CD4-positive, alpha-beta memory T cell (primary cell): Measurements from ENCODE around the gene ANKRD35. TPM values are rescaled to one million over a fixed set of nuclear protein-coding genes. Genes with fewer than 3 reads are reported as not detected.
"Not testable (repeated sequence)": the region's sequence is repeated elsewhere in the genome, so short reads cannot be mapped to it uniquely, and the experiment has no call there.

Experiments used
- CTCF ChIA-PET: fragments of 350-600 bp; sonication (Branson Sonifier 250); formaldehyde crosslinking; loops from one replicate; lab custom pipeline; 2021; ENCODE audit warnings: inconsistent platforms; ENCODE audit not compliant: partially characterized antibody; lab: Charles Lee
- POLR2A ChIA-PET: fragments of 350-600 bp; sonication (Branson Sonifier 250); formaldehyde crosslinking; loops from one replicate; lab custom pipeline; 2021; ENCODE audit not compliant: partially characterized antibody; lab: Charles Lee
- DNase-seq, 5 donors: peaks; one replicate each; pipeline versions ENCODE4 v3.0.0 to v3.0.0-alpha.2; 2020 to 2022; ENCODE audit warnings: mixed read lengths in 1 of 5
- H3K27ac ChIP-seq: one replicate; pipeline ENCODE4 v1.7.0; 2013; ENCODE audit warnings: low read depth, low read length
- H3K27me3 ChIP-seq: 2 replicates; pipeline ENCODE4 v1.7.0; 2013; ENCODE audit warnings: mild to moderate bottlenecking, low read length, moderate library complexity; ENCODE audit not compliant: insufficient read depth
- H3K36me3 ChIP-seq: 2 replicates; pipeline ENCODE4 v1.7.0; 2013; ENCODE audit warnings: mild to moderate bottlenecking, low read length, moderate library complexity; ENCODE audit not compliant: insufficient read depth
- H3K4me1 ChIP-seq: 2 replicates; pipeline ENCODE4 v1.7.0; 2013; ENCODE audit warnings: mild to moderate bottlenecking, low read length, moderate library complexity; ENCODE audit not compliant: insufficient read depth
- H3K4me3 ChIP-seq, 2 donors: one replicate each; pipeline ENCODE4 v1.7.0; 2013; ENCODE audit warnings: low read length in 2 of 2, mild to moderate bottlenecking in 1 of 2
- H3K9me3 ChIP-seq, 2 donors: one replicate each; pipeline ENCODE4 v1.7.0; 2013; ENCODE audit warnings: low read length in 2 of 2, control low read depth in 1 of 2; ENCODE audit not compliant: control insufficient read depth in 1 of 2
- H3K27ac Mint-ChIP-seq, 7 donors: one replicate each; pipeline ENCODE4 v1.8.0; 2020 to 2021; ENCODE audit warnings: mixed read lengths in 7 of 7, mild to moderate bottlenecking in 6 of 7, inconsistent platforms in 3 of 7, moderate library complexity in 3 of 7
- H3K27me3 Mint-ChIP-seq, 2 donors: one replicate each; pipeline ENCODE4 v1.8.0; 2020 to 2021; ENCODE audit warnings: mixed read lengths in 2 of 2
- H3K36me3 Mint-ChIP-seq, 2 donors: one replicate each; pipeline ENCODE4 v1.8.0; 2020 to 2021; ENCODE audit warnings: mixed read lengths in 2 of 2, inconsistent platforms in 1 of 2, mild to moderate bottlenecking in 1 of 2
- H3K4me1 Mint-ChIP-seq, 4 donors: one replicate each; pipeline ENCODE4 v1.8.0; 2020 to 2021; ENCODE audit warnings: mixed read lengths in 4 of 4, mild to moderate bottlenecking in 1 of 4
- H3K4me3 Mint-ChIP-seq, 8 donors: one replicate each; pipeline ENCODE4 v1.8.0; 2020 to 2021; ENCODE audit warnings: mixed read lengths in 8 of 8, mild to moderate bottlenecking in 7 of 8, moderate library complexity in 6 of 8, inconsistent platforms in 3 of 8
- H3K9me3 Mint-ChIP-seq, 8 donors: one replicate each; pipeline ENCODE4 v1.8.0; 2020 to 2021; ENCODE audit warnings: mixed read lengths in 8 of 8, mild to moderate bottlenecking in 5 of 8, inconsistent platforms in 3 of 8, moderate library complexity in 1 of 8
- intact Hi-C: fragments of 100-400 bp; cut with micrococcal nuclease; formaldehyde crosslinking; loops from one replicate; pipeline ENCODE4 v1.15.1; 2023
- polyA plus RNA-seq, 2 donors: library from polyadenylated mRNA; unstranded; fragments of 300-500 nt; fragmentation: Illumina TruSeq; gene quantifications; one replicate each; pipeline ENCODE4 v1.2.3, GENCODE V29; 2021
- total RNA-seq, 2 experiments: library from RNA; stranded (reverse); gene quantifications; one replicate each; pipeline ENCODE4 v1.2.3, GENCODE V29; 2021

The ANKRD35 gene
- total and polyA plus RNA-seq, 4 experiments from 2014 or later, result 0.34 TPM; not detected in 3

GRCh38 chr1:145830810-145831209, 54.9 kb downstream of the ANKRD35 start:
- H3K36me3 ChIP-seq, result peaks cover 69% of the 10 kb centered on the region
- H3K4me1 ChIP-seq, intact Hi-C loops, H3K27me3 Mint-ChIP-seq, H3K27ac ChIP-seq, H3K4me3 Mint-ChIP-seq, H3K9me3 ChIP-seq, H3K4me3 ChIP-seq, DNase-seq, H3K27me3 ChIP-seq, H3K9me3 Mint-ChIP-seq: not testable (repeated sequence)
- peaks cover 10 to 16% (median 14%) of the 10 kb centered on the region in 4 donors for H3K4me1 Mint-ChIP-seq
- ChIA-PET CTCF (interaction anchor here (6.4 kb wide), 1 partner anchor 15 kb away, joined by 46 read pairs; the partner anchor contains the start of gene NUDT17), POLR2A (interaction anchor here (0.7 kb wide), 1 partner anchor 15 kb away, joined by 3 read pairs; the partner anchor contains the start of gene NUDT17)
- H3K36me3 Mint-ChIP-seq, result peaks cover 58 to 79% of the 10 kb centered on the region in 2 donors
- H3K27ac Mint-ChIP-seq, result peak overlapping the region in 1 of 7 donors; percentile 53

- Mint-ChIP-seq H3K36me3 (peaks cover 61 to 80% of the 10 kb centered on the region in 2 donors), H3K4me3 (peak overlapping the region in 1 of 8 donors; percentile 15)
- no peak overlapping the region for H3K27ac ChIP-seq
These were observed 57.2 kb downstream of the ANKRD35 start for GRCh38 chr1:145828367-145829026.

GRCh38 chr1:145827966-145828365, 57.7 kb downstream of the ANKRD35 start:
- Mint-ChIP-seq H3K36me3 (peaks cover 56 to 75% of the 10 kb centered on the region in 2 donors), H3K27ac (peak overlapping the region in 3 of 7 donors; percentile 22 to 60 (median 25)), H3K27me3 (no peaks in the 10 kb centered on the region), H3K4me3 (no peak overlapping the region), H3K9me3 (no peaks in the 10 kb centered on the region), H3K4me1 (peaks cover 17 to 34% (median 23%) of the 10 kb centered on the region in 4 donors)
- no peak for DNase-seq
- ChIA-PET POLR2A (interaction anchor here (0.7 to 5.7 kb wide), 3 partner anchors 13 to 99 kb away, joined by 3 to 58 read pairs (median 3); partner anchors contain the start of genes PIAS3 and RBM8A), CTCF (interaction anchor here (0.8 to 2.1 kb wide), 3 partner anchors 9 to 21 kb away, joined by 3 to 13 read pairs (median 3); partner anchors contain the start of gene NUDT17)
- Histone ChIP-seq H3K9me3 (no peaks in the 10 kb centered on the region), H3K4me1 (peaks cover 23% of the 10 kb centered on the region), H3K27me3 (no peaks in the 10 kb centered on the region), H3K36me3 (peaks cover 57% of the 10 kb centered on the region), H3K27ac (no peak overlapping the region), H3K4me3 (no peak overlapping the region)
- intact Hi-C loops, result no loop called here

More at GRCh38 chr1:145828367-145829026, 57.2 kb downstream of the ANKRD35 start:
- POLR2A ChIA-PET, result interaction anchor here (1.4 to 5.7 kb wide), 2 partner anchors 12 to 30 kb away, joined by 3 to 58 read pairs; partner anchors contain the start of gene PIAS3
- Histone ChIP-seq H3K4me3 (no peak overlapping the region), H3K9me3 (no peaks in the 10 kb centered on the region), H3K36me3 (peaks cover 62% of the 10 kb centered on the region), H3K27me3 (no peaks in the 10 kb centered on the region), H3K4me1 (peaks cover 23% of the 10 kb centered on the region)
- peak overlapping the region in 3 of 7 donors; percentile 22 to 60 (median 25) for H3K27ac Mint-ChIP-seq
- CTCF ChIA-PET, result interaction anchor here (1.5 to 2.1 kb wide), 2 partner anchors 17 to 21 kb away, joined by 3 to 13 read pairs; partner anchors contain the start of gene NUDT17
- peaks cover 17 to 34% (median 23%) of the 10 kb centered on the region in 4 donors for H3K4me1 Mint-ChIP-seq
- intact Hi-C loops, result no loop called here
- H3K9me3 Mint-ChIP-seq, result no peaks in the 10 kb centered on the region
- DNase-seq, result no peak
- no peaks in the 10 kb centered on the region for H3K27me3 Mint-ChIP-seq

- no peaks in the 10 kb centered on the region for H3K27me3 Mint-ChIP-seq
- DNase-seq, result no peak
- peaks cover 44 to 59% of the 10 kb centered on the region in 2 donors for H3K36me3 Mint-ChIP-seq
- no peaks in the 10 kb centered on the region for H3K9me3 Mint-ChIP-seq
- Histone ChIP-seq H3K27ac (no peak overlapping the region), H3K27me3 (no peaks in the 10 kb centered on the region), H3K4me1 (peaks cover 23% of the 10 kb centered on the region), H3K36me3 (peaks cover 43% of the 10 kb centered on the region), H3K4me3 (no peak overlapping the region), H3K9me3 (no peaks in the 10 kb centered on the region)
- peak overlapping the region; percentile 57 to 84 (median 65) for H3K4me3 Mint-ChIP-seq
- peaks cover 17 to 34% (median 24%) of the 10 kb centered on the region in 4 donors for H3K4me1 Mint-ChIP-seq
- H3K27ac Mint-ChIP-seq, result peak overlapping the region in 4 of 7 donors; percentile 25 to 82 (median 58)
- ChIA-PET POLR2A (interaction anchor here (0.6 to 5.7 kb wide), 6 partner anchors 9 to 154 kb away, joined by 3 to 58 read pairs (median 9); partner anchors contain the start of genes NUDT17 and PIAS3), CTCF (interaction anchor here (1.0 to 3.7 kb wide), 2 partner anchors 20 to 105 kb away, joined by 4 to 31 read pairs; partner anchors contain the start of gene NUDT17)
- intact Hi-C loops, result no loop called here
These were observed 59.6 kb downstream of the ANKRD35 start for GRCh38 chr1:145826030-145826429.

GRCh38 chr1:145824499-145824842, 61.2 kb downstream of the ANKRD35 start:
- H3K9me3 ChIP-seq, result no peaks in the 10 kb centered on the region
- no peaks in the 10 kb centered on the region for H3K9me3 Mint-ChIP-seq
- peak overlapping the region; percentile 97 to 99 (median 98) for H3K4me3 Mint-ChIP-seq
- H3K27me3 ChIP-seq, result no peaks in the 10 kb centered on the region
- H3K4me3 ChIP-seq, result peak overlapping the region; percentile 93 to 100
- ChIA-PET POLR2A (interaction anchor here (0.8 to 5.7 kb wide), 13 partner anchors 14 to 215 kb away, joined by 3 to 58 read pairs (median 9); partner anchors contain the start of genes ANKRD34A, LIX1L, NUDT17 and PIAS3), CTCF (interaction anchor here (1.0 to 3.7 kb wide), 3 partner anchors 21 to 194 kb away, joined by 3 to 31 read pairs (median 4); partner anchors contain the start of gene NUDT17)
- intact Hi-C loops, result loop anchor here (1.0 to 2.0 kb wide), 2 partner anchors 20 to 35 kb away; partner anchors contain the start of genes NUDT17 and PIAS3
- peaks cover 23% of the 10 kb centered on the region for H3K4me1 ChIP-seq
- DNase-seq, result no peak
- peak overlapping the region; percentile 78 for H3K27ac ChIP-seq
- peaks cover 30% of the 10 kb centered on the region for H3K36me3 ChIP-seq
- H3K4me1 Mint-ChIP-seq, result peaks cover 17 to 36% (median 24%) of the 10 kb centered on the region in 4 donors
- H3K27ac Mint-ChIP-seq, result peak overlapping the region; percentile 90 to 99 (median 97)
- no peaks in the 10 kb centered on the region for H3K27me3 Mint-ChIP-seq
- H3K36me3 Mint-ChIP-seq, result peaks cover 35 to 45% of the 10 kb centered on the region in 2 donors

- H3K9me3 Mint-ChIP-seq, result no peaks in the 10 kb centered on the region
These were observed 61.8 kb downstream of the ANKRD35 start, which contains the start of the genes POLR3C and RNF115 for GRCh38 chr1:145823565-145824498. TSS of gene POLR3C (plus strand) at chr1:145824200. CDS start at chr1:145825777, 1,577 bp downstream. TSS of gene RNF115 (minus strand) at chr1:145824095. CDS start at chr1:145823873, 222 bp downstream.

More at GRCh38 chr1:145823565-145824498, 61.8 kb downstream of the ANKRD35 start, which contains the start of the genes POLR3C and RNF115:
- H3K36me3 ChIP-seq, result peaks cover 24% of the 10 kb centered on the region
- peaks cover 17 to 35% (median 24%) of the 10 kb centered on the region in 4 donors for H3K4me1 Mint-ChIP-seq
- H3K4me1 ChIP-seq, result peaks cover 23% of the 10 kb centered on the region
- H3K4me3 Mint-ChIP-seq, result peak within 1 kb of the TSS; percentile 97 to 99 (median 98)
- peak within 1 kb of the TSS; percentile 78 for H3K27ac ChIP-seq
- peaks cover 29 to 39% of the 10 kb centered on the region in 2 donors for H3K36me3 Mint-ChIP-seq
- H3K27me3 Mint-ChIP-seq, result no peaks in the 10 kb centered on the region
- CTCF ChIA-PET, result interaction anchor here (1.0 to 3.7 kb wide), 3 partner anchors 22 to 195 kb away, joined by 3 to 31 read pairs (median 4); partner anchors contain the start of gene NUDT17
- intact Hi-C loops, result loop anchor here (1.0 to 2.0 kb wide), 2 partner anchors 21 to 35 kb away; partner anchors contain the start of genes NUDT17 and PIAS3
- H3K27ac Mint-ChIP-seq, result peak within 1 kb of the TSS; percentile 90 to 99 (median 97)
- H3K9me3 ChIP-seq, result no peaks in the 10 kb centered on the region
- H3K4me3 ChIP-seq, result peak within 1 kb of the TSS; percentile 93 to 100
- H3K27me3 ChIP-seq, result no peaks in the 10 kb centered on the region
- DNase-seq, result peak; percentile 84 to 92 (median 86)
- POLR2A ChIA-PET, result interaction anchor here (0.8 to 5.7 kb wide), 14 partner anchors 15 to 215 kb away, joined by 3 to 58 read pairs (median 8); partner anchors contain the start of genes ANKRD34A, LIX1L, NUDT17 and PEX11B
